DOHH2 (cell line): ENCODE data around the gene FN3KRP.

ENCODE experiments used
- H3F3A ChIP-seq: fragments of 200-600 bp; sonication (generic), shearing (Covaris generic); 2 replicates; pipeline ENCODE4 v1.6.0; 2016; ENCODE audit warnings: antibody characterized with exemption, mild to moderate bottlenecking; ENCODE audit not compliant: control insufficient read depth, insufficient read depth
- H3K27ac ChIP-seq: fragments of 200-600 bp; sonication (generic); 2 replicates; pipeline ENCODE4 v1.5.1; 2014; ENCODE audit warnings: low read depth, mild to moderate bottlenecking, low read length, moderate library complexity
- H3K27me3 ChIP-seq: fragments of 200-600 bp; sonication (generic); 2 replicates; pipeline ENCODE4 v1.6.1; 2014; ENCODE audit warnings: mild to moderate bottlenecking, low read length, mixed read lengths; ENCODE audit not compliant: control insufficient read depth
- H3K36me3 ChIP-seq: fragments of 200-600 bp; sonication (generic); 2 replicates; pipeline ENCODE4 v1.6.1; 2014; ENCODE audit warnings: mild to moderate bottlenecking, low read length, moderate library complexity, mixed read lengths; ENCODE audit not compliant: control insufficient read depth
- H3K4me1 ChIP-seq: fragments of 200-600 bp; sonication (generic); 2 replicates; pipeline ENCODE4 v1.6.1; 2014; ENCODE audit warnings: mild to moderate bottlenecking, low read length, mixed read lengths; ENCODE audit not compliant: control insufficient read depth
- H3K4me2 ChIP-seq: fragments of 200-600 bp; sonication (generic); 2 replicates; pipeline ENCODE4 v1.6.0; 2014; ENCODE audit warnings: mild to moderate bottlenecking, low read length, moderate library complexity
- H3K4me3 ChIP-seq: fragments of 200-600 bp; sonication (generic); 2 replicates; pipeline ENCODE4 v1.5.1; 2014; ENCODE audit warnings: mild to moderate bottlenecking, low read length, mixed read lengths
- H3K79me2 ChIP-seq: fragments of 200-600 bp; sonication (generic); 2 replicates; pipeline ENCODE4 v1.6.1; 2014; ENCODE audit warnings: mild to moderate bottlenecking, low read length, mixed read lengths; ENCODE audit not compliant: control insufficient read depth
- H3K9me2 ChIP-seq: fragments of 200-600 bp; sonication (generic); replicated peaks from 2 replicates; pipeline ENCODE4 v1.6.1; 2014; ENCODE audit warnings: mild to moderate bottlenecking, low read length, mixed read lengths; ENCODE audit not compliant: control insufficient read depth
- H3K9me3 ChIP-seq: fragments of 200-600 bp; sonication (generic); 2 replicates; pipeline ENCODE4 v1.6.1; 2014; ENCODE audit warnings: antibody characterized with exemption, low read length, mixed read lengths; ENCODE audit not compliant: control insufficient read depth, insufficient read depth
- H4K20me1 ChIP-seq: fragments of 200-600 bp; sonication (generic); 2 replicates; pipeline ENCODE4 v1.6.0; 2014; ENCODE audit warnings: low read depth, mild to moderate bottlenecking, antibody characterized with exemption, low read length, moderate library complexity; ENCODE audit not compliant: control insufficient read depth, insufficient read depth
- CTCF ChIP-seq: fragments of 200-600 bp; sonication (generic); IDR thresholded peaks from one replicate; pipeline ENCODE4 v1.5.1; 2014; ENCODE audit warnings: antibody characterized with exemption, mild to moderate bottlenecking, low read depth, low read length; ENCODE audit not compliant: poor library complexity, severe bottlenecking
- EZH2phosphoT487 ChIP-seq: fragments of 200-600 bp; sonication (generic); IDR thresholded peaks from 2 replicates; pipeline ENCODE4 v1.6.1; 2017; ENCODE audit warnings: borderline replicate concordance, mild to moderate bottlenecking, antibody characterized with exemption, low read length, moderate library complexity, mixed read lengths

FN3KRP gene

GRCh38 chr17:82718986-82719685 is 2.6 kb downstream of the FN3KRP start:
- Histone ChIP-seq H3K9me2 (no peaks in the 10 kb centered on the region), H3K4me2 (no peak overlapping the region), H3K79me2 (peaks cover 19% of the 10 kb centered on the region), H3K9me3 (no peaks in the 10 kb centered on the region), H3K4me3 (no peak overlapping the region), H3K27me3 (no peaks in the 10 kb centered on the region), H3K36me3 (peaks cover 35% of the 10 kb centered on the region), H3K4me1 (peaks cover 13% of the 10 kb centered on the region), H3K27ac (no peak overlapping the region), H3F3A (no peaks in the 10 kb centered on the region), H4K20me1 (no peaks in the 10 kb centered on the region)
- TF ChIP-seq EZH2phosphoT487: no peak
- no peak for TF ChIP-seq CTCF

- H3F3A ChIP-seq: no peaks in the 10 kb centered on the region
- no peak overlapping the region for H3K4me2 ChIP-seq
- no peaks in the 10 kb centered on the region for H3K9me3 ChIP-seq
- H3K27ac ChIP-seq: no peak overlapping the region
- H3K79me2 ChIP-seq: peaks cover 19% of the 10 kb centered on the region
- no peaks in the 10 kb centered on the region for H3K9me2 ChIP-seq
- H3K4me1 ChIP-seq: peaks cover 13% of the 10 kb centered on the region
- peaks cover 35% of the 10 kb centered on the region for H3K36me3 ChIP-seq
- H3K27me3 ChIP-seq: no peaks in the 10 kb centered on the region
- no peaks in the 10 kb centered on the region for H4K20me1 ChIP-seq
- no peak for TF ChIP-seq EZH2phosphoT487
- no peak for TF ChIP-seq CTCF
- no peak overlapping the region for H3K4me3 ChIP-seq
Measured at GRCh38 chr17:82720204-82720603, 3.7 kb downstream of the FN3KRP start.

- H3K4me3 ChIP-seq: no peak overlapping the region
- H3K27me3 ChIP-seq: no peaks in the 10 kb centered on the region
- H4K20me1 ChIP-seq: no peaks in the 10 kb centered on the region
- TF ChIP-seq CTCF (no peak), EZH2phosphoT487 (no peak)
- no peaks in the 10 kb centered on the region for H3K9me2 ChIP-seq
- no peaks in the 10 kb centered on the region for H3K9me3 ChIP-seq
- no peak overlapping the region for H3K27ac ChIP-seq
- H3K4me2 ChIP-seq: no peak overlapping the region
- peaks cover 10% of the 10 kb centered on the region for H3K79me2 ChIP-seq
- H3F3A ChIP-seq: no peaks in the 10 kb centered on the region
- peaks cover 49% of the 10 kb centered on the region for H3K36me3 ChIP-seq
- H3K4me1 ChIP-seq: peaks cover 6% of the 10 kb centered on the region
Measured at GRCh38 chr17:82722341-82723013, 6.0 kb downstream of the FN3KRP start.
